ENCODE measurements around the gene MUC21. TPM values are rescaled to one million over a fixed set of nuclear protein-coding genes. Genes with fewer than 3 reads are reported as not detected.

MUC21 gene
- total and polyA plus RNA-seq, 2 donors (not counting 3 experiments of a cell fraction or from before 2014, with no cell fraction given) = not detected

DNA sequence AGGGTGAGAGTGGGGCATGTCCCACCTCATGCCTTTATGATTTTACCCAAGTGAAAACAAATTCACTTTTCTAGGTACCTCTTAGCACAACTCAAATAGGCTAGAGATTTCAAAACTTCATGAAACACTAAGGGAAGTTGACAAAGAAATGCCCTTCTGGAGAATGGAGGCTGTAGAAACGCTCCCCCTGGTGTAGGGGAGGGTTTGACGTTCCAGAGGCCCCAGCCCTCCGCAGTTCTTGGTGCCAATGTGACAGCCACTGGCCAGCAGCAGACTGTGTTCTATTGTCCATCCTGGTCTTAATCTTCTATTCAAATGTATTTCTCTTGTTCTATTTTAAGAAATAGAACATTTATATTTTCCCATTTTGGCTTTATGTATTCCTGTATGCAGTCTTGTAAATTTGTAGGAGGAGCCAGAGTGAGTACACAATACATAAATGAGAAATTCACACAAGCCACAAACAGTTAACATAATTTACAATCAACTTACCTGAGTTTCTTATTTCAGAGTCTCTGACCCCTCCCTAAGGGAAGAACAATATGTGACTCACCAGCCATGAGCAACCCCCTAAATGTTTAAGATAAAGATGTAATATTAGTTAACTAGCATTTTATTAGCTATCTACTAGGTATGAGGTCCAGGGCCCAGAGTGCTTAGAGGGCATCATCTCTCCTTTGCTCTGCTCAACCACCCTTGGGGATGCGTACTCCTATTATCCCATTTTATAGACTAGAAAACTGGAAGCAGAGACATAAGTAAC is 8.8 kb upstream of the MUC21 start:
- H3K9me1 ChIP-seq (replicated peaks; ENCODE audit: control insufficient read depth, extremely low read depth, insufficient read depth, low read length) = no peaks in the 10 kb centered on the region
- intact Hi-C loops (cut with micrococcal nuclease) = no loop called here

More for the DNA sequence above, 8.8 kb upstream of the MUC21 start:
- Histone ChIP-seq H3K36me3 (ENCODE audit: control insufficient read depth in 2 of 2, extremely low read depth in 1 of 2, insufficient read depth in 2 of 2, low read length in 2 of 2) (no peaks in the 10 kb centered on the region), H3K27ac (ENCODE audit: insufficient read depth, low read depth, low read length) (no peak overlapping the region), H3K4me3 (replicated peaks in 1 of 3; ENCODE audit: insufficient read depth in 1 of 3, low read depth in 1 of 3, low read length in 3 of 3) (no peak overlapping the region), H3K9ac (replicated peaks; ENCODE audit: extremely low read depth, insufficient read depth, low read length) (no peak overlapping the region), H3K79me2 (ENCODE audit: control insufficient read depth, insufficient read depth, low read length) (no peaks in the 10 kb centered on the region), H2AFZ (ENCODE audit: low read depth, low read length) (no peak overlapping the region), H4K20me1 (replicated peaks; ENCODE audit: control insufficient read depth, extremely low read depth, insufficient read depth, low read length) (no peaks in the 10 kb centered on the region), H3K27me3 (ENCODE audit: control insufficient read depth in 2 of 2, insufficient read depth in 2 of 2, low read length in 2 of 2) (peaks cover 2 to 17% of the 10 kb centered on the region in 2 experiments), H3K4me2 (ENCODE audit: insufficient read depth, low read length) (no peak overlapping the region), H3K9me3 (replicated peaks; ENCODE audit: control insufficient read depth, insufficient read depth, low read length) (no peaks in the 10 kb centered on the region), H3K4me1 (ENCODE audit: control insufficient read depth, extremely low read depth, insufficient read depth, low read length) (no peaks in the 10 kb centered on the region)
- DNase-seq (ENCODE audit: low read depth, low spot score) (no peak), FAIRE-seq (no peak)
- dilution Hi-C loops (cut with MboI; ENCODE audit: extremely low pct_ligation_motif_present, low sequenced_read_pairs) = no loop called here
- POLR2A ChIA-PET = no interaction called here
- no peak for TF ChIP-seq MYC (IDR thresholded peaks at IDR 0.05; ENCODE audit: low read depth, low read length)
- TF ChIP-seq, protein P1, sequence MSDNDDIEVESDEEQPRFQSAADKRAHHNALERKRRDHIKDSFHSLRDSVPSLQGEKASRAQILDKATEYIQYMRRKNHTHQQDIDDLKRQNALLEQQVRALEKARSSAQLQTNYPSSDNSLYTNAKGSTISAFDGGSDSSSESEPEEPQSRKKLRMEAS (IDR thresholded peaks at IDR 0.05; ENCODE audit: insufficient read depth, insufficient read length) = no peak
- no peak for TF ChIP-seq POLR2AphosphoS5 (IDR thresholded peaks at IDR 0.05; ENCODE audit: insufficient read depth, low read depth, low read length)
- TF ChIP-seq EZH2 (IDR thresholded peaks at IDR 0.05; ENCODE audit: borderline replicate concordance, low read depth, low read length, severe bottlenecking) = no peak
- TF ChIP-seq, protein P2, sequence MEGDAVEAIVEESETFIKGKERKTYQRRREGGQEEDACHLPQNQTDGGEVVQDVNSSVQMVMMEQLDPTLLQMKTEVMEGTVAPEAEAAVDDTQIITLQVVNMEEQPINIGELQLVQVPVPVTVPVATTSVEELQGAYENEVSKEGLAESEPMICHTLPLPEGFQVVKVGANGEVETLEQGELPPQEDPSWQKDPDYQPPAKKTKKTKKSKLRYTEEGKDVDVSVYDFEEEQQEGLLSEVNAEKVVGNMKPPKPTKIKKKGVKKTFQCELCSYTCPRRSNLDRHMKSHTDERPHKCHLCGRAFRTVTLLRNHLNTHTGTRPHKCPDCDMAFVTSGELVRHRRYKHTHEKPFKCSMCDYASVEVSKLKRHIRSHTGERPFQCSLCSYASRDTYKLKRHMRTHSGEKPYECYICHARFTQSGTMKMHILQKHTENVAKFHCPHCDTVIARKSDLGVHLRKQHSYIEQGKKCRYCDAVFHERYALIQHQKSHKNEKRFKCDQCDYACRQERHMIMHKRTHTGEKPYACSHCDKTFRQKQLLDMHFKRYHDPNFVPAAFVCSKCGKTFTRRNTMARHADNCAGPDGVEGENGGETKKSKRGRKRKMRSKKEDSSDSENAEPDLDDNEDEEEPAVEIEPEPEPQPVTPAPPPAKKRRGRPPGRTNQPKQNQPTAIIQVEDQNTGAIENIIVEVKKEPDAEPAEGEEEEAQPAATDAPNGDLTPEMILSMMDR (IDR thresholded peaks at IDR 0.05; ENCODE audit: extremely low read depth in 1 of 2, insufficient read depth in 1 of 2, low read depth in 1 of 2, low read length in 2 of 2) = no peak
- TF ChIP-seq JUN (IDR thresholded peaks at IDR 0.05; ENCODE audit: borderline replicate concordance, insufficient read depth, insufficient read length, low read depth) = no peak
- no peak for TF ChIP-seq POLR2A (IDR thresholded peaks at IDR 0.05; ENCODE audit: low read depth, low read length)
- TF ChIP-seq GATA2 (IDR thresholded peaks at IDR 0.05; ENCODE audit: insufficient read depth, insufficient read length, low read depth, low read length) = no peak
- TF ChIP-seq FOS (IDR thresholded peaks at IDR 0.05; ENCODE audit: borderline replicate concordance, insufficient read depth, low read length) = no peak
- no TSS peak for BruUV-seq (replicated peaks)
- CTCF ChIA-PET = interaction anchor here (1.1 kb wide), 1 partner anchor 81 kb away, joined by 3 read pairs; no protein-coding TSS in a partner anchor

Measured in endothelial cell of umbilical vein (primary cell).